TTC549 (cell line): ENCODE measurements around the gene ARF1.

Experiments
- FAIRE-seq: peaks from 2 replicates; lab custom pipeline; 2012; peaks lifted over from hg19 to GRCh38; lab: Jason Lieb, UNC

Gene ARF1

DNA sequence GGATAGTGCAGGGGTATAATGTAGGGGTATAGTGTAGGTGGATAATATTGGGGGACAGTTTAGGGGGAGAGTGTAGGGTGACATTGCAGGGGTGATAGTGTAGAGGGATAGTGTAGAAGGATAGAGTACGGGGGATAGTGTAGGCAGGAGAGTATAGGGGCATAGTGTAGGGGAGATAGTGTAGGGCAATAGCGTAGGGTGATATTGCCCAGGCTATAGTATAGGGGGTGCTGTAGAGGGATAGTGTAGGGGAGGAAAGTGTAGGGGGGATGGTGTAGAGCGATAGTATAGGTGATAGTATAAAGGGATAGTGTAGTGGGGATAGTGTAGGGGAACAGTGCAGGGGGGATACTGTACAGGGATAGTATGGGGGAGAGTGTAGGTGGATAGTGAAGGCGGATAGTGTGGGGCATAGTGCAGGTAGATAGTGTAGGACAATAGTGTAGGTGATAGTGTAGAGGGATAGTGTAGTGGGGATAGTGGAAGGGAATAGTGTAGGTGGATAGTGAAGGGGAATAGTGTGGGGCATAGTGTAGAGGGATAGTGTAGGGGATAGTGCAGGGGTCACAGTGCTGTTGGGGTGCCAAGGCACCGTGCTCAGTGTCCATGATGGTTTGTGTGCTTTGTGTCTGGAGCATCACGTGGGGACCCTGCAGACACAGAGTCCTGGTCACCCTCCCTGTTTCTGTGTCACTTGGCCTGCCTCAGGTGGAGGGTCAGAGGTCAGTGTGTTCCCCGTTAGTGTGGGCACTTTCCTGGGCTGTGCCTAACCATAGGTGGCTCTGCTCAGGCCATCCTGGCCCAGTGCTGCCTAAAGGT, 10.5 kb upstream of the ARF1 start:
- FAIRE-seq, result no peak

DNA sequence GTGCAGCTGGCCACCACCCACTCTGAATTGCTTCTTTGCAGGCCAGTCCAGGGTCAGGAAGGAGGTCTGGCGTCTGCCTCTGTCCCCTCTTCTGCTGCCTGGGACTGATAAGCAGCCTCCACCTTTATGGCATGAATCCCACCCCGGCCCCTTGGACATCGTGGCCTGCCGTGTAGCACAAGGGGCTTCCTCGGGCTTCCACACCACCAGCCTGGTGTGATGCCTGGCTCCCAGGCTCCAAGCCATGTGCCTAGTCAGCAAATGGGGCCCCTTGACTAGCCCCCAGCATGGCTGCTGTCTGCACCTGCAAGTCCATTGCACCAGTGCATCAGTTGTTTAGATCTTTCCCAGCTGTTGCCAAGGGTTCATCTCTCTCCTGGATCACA, 9.9 kb upstream of the ARF1 start:
- no peak for FAIRE-seq

DNA sequence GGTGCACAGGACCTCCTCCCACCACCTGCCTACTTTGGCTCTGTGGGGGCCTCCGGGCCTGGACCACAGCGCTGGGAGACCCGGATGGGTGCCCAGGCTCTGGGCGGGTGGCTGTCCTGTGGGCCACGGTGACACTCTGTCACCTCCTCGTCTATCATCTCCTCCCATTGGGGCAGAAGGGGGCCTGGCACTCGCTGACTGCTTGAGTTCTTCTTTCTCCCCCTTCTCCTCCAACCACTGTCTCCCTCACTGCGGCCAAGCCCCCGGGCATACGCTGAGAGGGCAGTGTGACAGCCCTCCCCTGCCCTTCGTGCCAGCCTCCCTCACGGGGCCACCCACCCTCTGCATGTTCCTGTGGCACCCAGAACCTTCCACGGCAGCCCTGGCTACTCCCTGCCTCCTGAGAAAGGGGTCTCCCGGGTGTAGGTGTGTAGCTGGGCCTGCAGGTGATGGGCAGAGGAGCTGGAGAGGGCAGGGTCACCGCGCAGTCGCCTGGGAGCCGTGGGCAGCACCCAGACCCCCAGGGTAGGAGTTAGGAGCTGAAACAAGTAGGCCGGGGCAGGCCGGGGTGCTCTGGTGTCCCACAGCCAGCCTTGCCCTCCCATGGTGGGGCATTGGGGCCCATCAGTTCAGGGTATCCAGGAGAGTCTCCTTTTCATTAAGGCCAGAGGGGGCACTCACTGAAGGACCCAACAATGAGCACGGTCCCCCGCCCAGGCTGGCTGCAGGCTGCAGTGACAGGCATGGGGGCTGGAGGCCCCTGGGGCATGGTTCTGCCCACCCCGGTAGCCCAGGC, 9.2 kb upstream of the ARF1 start:
- FAIRE-seq, result no peak

DNA sequence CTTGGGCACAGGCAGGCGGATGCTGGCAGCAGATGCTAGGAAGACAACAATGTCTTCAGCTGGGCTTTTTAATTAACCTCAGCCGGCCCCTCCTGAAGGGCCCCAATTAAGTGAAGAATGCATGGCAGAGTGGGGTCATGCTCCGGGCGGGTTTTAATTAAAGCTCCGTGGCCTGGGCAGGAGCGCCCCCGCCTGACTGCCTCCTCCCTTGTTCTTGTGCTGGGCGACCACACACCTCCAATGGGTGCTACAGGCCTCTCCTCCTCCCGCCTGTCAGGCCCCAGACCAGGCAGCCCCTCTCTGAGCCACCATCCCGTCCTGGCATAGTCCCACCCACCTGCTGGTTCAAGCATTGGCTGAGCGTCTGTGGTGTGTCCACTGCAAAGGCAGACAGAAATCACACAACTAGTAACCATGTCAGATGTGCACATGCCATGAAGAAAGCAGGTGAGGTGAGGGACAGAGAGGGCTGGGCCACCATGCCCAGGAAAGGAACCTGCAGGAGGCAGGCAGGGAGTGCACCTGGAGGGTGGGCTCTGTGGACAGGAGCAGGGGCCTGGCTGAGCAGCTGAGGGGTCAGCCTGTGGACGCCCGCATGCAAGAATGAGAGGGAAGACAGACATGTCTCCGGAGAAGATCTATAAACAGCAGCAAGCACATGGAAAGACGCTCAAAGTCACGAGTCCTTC, 8.5 kb upstream of the ARF1 start:
- FAIRE-seq, result no peak

DNA sequence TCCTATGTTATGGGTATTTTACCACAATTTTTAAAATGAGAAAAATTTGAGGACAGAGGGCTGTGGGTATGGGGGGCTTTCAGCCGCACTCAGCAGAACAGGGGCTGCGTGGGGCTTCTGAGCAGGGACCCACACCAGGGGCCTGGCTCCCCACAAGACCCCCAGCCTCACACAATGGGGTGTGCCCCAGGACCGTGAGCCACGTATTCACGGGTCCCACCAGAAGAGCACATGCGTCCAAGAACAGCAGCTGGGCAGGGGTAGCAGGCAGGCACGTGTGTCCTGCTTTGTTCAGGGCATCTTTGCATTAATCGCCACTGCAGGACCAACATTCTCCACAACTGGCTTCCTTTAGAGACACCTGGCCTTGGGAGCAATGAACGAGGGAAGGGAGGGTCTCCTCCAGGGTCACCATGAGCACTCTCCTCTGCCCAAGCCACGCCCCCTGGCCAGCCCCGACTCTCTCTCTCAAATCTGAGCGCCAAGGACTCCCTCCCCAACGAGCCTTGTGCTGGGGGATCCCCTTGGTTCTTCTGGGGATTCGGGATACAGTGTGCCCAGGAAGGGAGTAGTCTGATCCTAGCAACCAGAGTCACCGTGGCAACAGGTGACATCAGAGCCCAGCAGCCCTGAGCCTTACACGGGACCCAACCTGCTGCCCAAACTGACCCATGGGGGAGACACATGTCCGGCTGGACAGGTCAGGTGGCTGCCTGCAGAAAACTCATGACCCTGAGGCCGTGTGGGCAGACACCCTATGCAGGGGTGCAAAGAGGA, 7.4 kb upstream of the ARF1 start:
- no peak for FAIRE-seq

DNA sequence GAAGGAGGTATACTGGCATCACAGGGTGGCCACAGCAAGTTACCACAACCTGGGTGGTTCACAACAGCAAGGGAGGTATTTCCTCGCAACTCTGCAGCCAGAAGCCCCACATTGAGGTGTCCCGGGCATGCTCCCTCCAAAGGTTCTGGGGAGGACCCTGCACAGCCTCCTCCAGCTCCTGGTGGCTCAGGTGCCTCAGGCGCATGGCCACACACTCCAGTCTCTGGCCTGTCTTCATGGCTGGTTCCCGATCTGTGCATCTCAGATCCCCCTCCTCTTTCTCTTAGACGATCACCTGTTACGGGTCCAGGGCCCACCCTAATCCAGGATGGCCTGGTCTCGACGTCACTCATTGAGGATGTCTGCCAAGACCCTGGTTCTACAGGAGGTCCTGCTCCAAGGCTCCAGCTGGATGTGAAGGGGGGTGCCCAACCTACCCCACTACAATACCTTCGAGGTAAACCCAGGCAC, 6.7 kb upstream of the ARF1 start:
- FAIRE-seq, result no peak

DNA sequence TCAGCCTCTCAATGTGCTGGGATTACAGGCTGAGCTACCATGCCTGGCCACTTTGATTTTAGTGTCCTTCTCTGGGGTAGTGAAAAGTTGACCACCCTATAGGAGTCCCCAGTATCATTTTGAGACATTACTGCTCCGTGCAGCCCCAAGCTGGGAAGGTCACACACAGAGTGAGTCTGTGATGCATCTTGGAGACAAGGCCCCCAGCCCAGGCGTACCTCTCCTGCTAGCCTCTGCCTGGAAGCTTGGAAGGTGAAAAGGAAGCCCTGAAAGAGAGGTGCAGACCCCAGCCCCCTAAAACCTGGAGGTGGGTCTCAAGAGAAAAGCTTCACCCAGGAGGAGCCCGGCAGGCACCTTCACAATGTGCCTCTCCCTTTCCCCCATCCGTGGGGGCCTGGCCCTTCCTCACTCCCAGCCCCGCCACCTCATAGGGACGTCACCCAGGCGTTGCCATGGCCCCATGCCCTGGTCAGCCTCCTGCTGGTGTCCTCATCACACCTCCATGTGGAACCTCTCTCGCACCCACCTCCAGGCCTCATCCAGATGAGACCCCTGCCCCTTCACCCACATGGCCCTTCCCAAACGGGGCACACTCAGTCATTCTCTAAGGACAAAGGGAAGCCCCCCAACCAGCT, 5.6 kb upstream of the ARF1 start:
- FAIRE-seq, result no peak

DNA sequence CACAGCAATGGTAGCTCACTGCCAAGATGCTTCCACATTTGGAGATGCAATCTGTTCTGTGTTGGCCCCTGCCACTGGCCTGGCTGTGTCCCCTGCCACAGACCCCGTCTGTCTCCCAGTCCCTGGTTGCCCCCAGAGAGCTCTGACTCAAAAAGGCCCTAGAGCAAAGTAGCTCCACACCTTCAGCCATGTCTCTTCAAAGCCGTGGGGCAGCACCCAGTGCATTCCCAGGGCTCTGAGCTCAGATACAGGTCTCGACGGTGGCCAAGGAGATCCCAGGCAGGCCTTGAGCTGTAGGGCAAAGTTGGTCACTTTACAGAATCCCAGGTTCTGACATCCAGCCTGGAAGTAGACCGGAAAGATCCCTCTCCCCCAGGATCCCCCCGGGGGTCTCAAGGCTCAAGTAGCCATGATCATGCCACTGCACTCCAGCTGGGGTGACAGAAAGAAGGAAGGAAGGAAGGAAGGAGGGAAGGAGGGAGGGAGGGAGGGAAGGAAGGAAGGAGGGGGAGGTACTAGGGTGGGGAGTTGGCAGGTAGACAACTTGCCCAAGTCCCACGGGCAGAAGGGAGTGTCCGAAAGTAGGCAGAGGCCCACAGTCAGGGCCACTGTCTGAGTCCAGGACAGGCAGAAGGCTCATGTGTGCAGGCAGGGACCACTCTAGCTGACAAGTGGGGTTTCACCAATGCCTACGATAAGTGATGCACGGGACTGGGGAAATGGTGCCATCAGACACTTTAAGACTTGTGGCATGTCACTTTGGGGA, 4.8 kb upstream of the ARF1 start:
- FAIRE-seq, result no peak

DNA sequence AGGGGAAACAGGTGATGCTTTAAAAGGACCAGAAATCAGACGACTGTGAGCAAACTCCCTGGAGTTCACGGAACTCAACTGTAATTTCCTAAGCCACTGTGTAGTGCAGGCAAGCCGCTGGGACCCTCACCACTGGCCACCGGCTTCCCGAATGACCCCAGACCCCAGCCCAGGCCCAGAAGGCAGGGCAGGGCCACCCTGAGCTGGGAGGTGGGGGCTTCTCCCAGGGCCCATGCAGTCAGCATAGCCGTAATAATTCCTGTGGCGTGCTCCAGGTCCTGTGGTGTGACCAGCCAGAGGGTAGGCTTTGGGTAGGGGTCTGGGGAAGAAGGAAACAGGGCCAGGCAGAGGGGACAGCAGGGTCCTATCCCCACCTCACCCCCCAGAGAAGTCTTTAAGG, 3.5 kb upstream of the ARF1 start:
- no peak for FAIRE-seq

DNA sequence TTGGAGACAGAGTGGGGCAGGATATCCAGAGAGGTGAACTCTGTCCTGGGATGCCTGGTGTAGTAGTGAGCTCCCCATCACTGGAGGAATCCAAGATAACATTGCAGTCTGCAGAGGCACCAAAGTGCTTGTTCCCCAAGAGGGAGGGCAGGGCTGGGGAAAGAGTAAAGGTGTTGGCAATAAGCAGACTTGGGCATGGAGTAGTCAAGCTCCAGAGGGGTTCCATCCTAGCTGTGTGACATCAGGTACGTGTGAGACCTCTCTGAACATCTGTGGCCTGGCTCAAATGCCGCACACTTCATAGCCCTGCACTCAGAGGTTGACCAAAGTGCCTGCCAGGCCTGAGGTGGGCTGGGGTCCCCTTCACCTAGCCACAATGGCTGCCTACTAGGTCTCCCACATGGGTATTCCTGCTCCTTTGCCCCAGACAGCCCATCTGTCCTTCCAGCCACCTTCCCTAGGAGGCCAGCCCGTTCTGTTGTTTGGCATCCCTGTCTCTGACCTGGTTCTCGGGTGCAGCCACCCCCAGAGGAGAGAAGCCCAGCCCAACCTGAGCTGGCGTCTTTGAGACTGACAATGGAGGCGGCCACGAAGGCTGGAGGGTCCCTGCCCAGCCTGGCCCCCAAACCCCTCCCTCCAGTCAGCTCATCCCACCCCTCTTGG, 2.8 kb upstream of the ARF1 start:
- FAIRE-seq, result no peak

DNA sequence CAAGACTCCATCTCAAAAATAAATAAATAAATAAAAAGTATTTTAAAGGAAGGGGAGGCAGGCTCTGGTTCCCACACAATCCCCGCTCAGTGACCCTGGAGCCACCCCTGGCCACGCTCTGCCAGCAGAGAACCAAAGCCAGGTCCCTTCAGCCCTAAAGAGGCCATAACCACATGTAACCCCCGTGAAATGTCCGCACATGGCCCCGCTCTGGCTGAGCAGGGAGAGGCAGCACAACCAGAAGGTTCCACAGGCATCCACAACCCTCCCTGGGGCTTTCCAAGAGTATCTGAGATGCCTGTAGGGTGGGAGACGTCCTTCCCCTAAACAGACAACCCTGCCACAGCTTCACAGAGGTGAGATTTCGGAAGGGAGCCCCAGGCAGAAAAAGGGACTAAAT, 1.4 kb upstream of the ARF1 start:
- no peak for FAIRE-seq

DNA sequence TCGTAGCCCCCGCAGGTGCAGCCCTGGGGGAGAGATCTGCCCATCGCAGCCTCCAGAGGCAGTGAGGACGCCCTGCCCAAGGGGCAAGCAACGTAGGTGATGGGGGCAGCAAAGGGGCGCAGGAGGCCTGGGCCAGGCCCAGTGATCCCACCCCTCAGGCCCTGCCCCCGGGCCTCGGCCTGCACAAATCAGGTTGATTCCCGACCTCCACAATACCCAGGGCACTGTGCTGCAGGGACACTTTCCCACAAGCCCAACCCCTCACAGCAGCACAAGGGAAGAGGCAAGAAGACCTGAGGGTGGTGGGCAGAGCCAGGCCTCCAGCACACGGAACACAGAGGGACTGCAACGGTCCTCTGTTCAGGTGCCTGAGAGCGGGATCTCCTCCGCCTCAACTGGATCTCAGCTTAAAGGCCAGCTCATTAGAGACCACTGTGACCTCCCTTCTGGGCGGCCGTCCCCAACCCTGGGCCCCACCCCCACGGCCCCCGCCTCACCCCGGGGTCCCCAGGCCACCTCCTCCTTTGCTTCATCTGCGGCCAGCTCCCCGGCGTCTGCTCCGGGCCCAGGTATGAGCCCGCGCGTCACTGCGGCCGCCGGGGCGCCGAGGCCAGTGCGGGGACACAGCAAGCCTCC, 812 bp upstream of the ARF1 start:
- FAIRE-seq, result no peak

DNA sequence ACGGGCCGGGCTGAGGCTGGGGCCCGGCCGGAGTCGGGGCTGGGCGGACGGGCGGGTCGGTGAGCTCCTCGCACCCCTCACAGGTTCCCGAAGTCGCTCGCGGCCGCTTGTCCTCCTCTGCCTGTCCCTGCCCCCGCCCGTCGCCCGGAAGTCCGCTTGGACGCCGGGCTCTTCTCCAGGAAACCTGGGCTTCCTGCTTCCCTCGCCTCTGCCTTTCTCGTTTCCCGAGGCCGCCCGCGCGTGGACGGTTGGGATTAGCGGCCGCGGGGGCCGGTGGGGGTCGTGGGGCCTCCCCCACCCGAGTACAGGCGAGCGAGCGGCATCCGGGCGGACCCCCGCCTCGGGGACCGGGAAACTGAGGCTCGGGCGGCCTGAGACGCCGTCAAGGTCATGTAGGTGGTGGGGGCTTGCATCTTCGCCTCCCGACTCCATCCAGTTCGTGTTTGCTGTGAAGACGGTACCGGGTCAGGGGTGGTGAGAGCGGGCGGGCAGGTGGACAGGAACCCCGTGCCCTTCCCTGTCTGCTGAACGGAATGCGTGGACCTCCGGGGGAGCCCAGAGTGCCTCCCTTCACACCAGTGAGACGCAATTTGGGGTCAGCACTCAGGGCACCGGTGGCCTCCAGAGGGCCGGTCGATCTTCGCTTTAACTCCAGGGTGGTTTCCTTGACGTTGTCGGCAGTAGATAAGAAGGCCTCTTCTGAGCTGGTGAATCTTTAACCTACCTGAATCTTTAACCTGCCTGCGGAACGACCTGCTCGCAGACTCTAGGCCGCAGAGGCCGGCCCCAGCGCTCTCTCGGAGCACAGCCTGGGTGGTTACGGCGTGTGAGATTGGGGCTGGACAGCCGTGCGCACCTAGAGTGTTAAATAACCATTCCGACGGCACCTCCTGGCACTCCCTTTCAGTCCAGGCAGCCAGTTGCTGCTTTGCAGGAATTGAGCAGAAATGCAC, 686 bp downstream of the ARF1 start:
- no peak for FAIRE-seq

DNA sequence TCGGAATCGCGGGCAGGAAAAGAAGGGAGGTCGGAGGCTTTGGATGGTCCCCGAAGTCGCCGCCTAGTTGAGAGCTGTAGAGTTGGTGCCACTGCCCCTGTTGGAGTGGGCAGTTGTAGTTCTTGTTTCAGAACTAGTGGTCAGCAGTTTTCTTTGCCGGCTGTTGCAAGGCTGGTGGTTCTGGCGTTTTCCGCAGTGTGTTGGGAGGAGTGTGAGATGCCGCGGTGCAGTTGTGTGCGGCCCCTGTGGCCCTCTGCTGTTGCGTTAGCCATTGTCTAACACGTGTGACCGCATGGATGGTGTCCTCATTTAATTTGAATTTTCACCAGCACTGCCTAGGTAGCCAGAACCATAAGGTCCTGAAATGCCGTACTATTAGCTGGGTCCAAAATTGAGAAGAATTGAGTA, 1.4 kb downstream of the ARF1 start:
- no peak for FAIRE-seq

DNA sequence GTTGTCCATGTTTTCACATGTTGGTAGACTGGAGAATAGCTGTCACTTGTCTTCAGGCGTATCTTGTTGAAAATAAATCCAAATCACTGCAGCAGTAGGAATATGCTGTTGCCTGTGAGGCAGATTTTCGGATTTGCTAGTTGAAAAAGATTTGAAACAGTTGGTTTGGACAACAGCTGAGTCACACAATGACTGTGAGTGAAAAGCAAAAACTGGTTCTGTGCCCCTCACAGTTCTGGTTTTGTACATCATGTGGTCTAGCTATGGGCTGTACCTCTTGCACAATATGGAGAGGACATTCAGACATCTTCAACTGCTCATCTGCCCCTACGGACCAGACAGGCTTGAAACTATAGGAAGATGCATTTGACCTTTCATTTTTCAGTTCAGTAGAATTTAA, 1.8 kb downstream of the ARF1 start:
- no peak for FAIRE-seq

DNA sequence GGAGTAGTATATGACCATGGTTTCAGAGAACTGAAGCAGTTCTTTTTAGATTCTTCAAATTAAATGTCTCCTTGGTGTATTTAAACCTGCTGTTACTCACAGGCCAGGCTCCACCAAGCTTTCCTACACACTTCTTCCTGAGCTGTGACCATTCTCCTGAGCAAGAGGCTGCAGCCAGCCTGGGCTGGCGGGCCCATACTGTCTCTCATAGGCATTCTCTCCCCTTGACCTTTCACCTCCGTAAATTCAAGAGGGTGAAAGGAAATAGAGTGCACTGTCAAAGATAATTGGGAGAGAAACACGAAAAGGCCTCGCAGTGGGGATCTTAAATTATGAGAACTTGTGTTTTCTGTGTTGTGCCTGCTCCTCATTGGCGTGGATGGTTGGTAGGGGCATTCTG, 2.3 kb downstream of the ARF1 start:
- no peak for FAIRE-seq

DNA sequence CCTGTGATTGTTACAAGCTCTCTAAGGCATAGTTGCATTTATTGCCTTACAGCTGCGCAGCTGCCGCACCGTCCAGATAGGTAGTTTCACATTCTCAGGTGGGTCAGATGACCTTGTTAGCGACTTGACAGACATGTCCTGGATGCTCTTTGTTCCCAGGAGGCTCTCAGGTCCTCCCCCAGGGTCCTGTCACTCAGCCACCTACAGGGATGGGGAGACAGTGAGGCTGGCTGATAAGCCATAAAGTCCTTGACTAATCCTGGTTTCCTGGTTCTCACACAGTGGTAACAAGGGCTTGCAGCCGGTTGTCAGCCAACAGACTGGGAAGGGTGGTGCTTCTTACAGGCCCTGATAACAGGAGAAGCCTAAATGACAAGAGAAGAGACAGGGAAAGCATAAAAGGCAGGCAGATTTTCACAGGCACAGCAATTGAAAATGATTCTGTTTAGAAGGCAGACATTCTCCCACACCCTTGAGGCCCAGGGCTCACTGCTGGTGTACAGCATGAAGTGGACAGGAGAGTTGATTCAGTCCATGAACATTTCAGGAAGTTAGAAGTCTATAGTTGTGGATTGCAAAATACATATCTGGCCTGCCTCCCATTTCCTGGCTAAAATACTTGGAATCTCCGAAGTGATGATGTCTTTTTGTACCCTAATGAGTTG, 2.9 kb downstream of the ARF1 start:
- no peak for FAIRE-seq

DNA sequence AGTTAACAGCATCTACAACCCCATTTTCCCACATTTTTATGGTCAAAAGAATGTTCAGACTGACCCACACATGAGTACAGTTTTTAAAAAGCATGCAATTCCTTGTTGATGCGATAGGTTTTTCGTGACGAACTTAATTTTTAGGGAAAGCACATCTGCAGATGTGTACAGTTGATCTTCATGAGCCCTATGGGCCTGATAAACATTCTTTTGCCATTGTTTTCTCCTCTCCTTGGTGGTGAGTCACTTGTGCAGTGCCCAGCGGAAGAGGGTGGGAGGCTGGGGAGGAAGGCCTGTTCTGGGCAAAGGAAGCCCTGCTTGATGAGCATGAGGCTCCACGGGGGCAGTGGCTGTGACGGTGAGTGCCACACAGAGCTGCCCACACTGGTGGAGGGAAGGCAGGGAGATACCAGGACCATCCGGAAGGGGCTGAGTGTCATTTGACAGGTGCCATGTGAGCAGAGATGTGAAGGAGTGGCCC, 5.3 kb downstream of the ARF1 start:
- no peak for FAIRE-seq
